Thyroid gland (tissue), 4 donors: ENCODE measurements around the gene ZNF385C.

Experiments
- CTCF ChIP-seq, 6 experiments: fragments of 200-600 bp in 3 of 6; fragments of 450-650 bp in 3 of 6; sonication (generic) in 3 of 6; IDR thresholded peaks; one replicate each; pipeline ENCODE4 v1.5.1; 2016 to 2019; ENCODE audit warnings: antibody characterized with exemption in 6 of 6, mild to moderate bottlenecking in 2 of 6, inconsistent platforms in 1 of 6, moderate library complexity in 1 of 6
- POLR2A ChIP-seq, 2 donors: fragments of 450-650 bp; IDR thresholded peaks; one replicate each; pipeline ENCODE4 v1.6.1; 2017; ENCODE audit warnings: antibody characterized with exemption in 2 of 2, mild to moderate bottlenecking in 2 of 2, moderate library complexity in 1 of 2

- TF ChIP-seq CTCF (IDR thresholded peaks at IDR 0.05) (no peak), POLR2A (IDR thresholded peaks at IDR 0.05) (no peak)
Observed at GRCh38 chr17:41992576-41992975, 105.7 kb downstream of the ZNF385C start.
